ENCODE results near the gene GPR146. TPM values are rescaled to one million over a fixed set of nuclear protein-coding genes. Genes with fewer than 3 reads are reported as not detected.

Gene GPR146
- total and polyA plus RNA-seq, 9 of the 15 experiments (the other 6 are each of a cell fraction or from before 2014, with no cell fraction given) = 0.22 to 3.6 (median 0.64) TPM; not detected in 2

DNA sequence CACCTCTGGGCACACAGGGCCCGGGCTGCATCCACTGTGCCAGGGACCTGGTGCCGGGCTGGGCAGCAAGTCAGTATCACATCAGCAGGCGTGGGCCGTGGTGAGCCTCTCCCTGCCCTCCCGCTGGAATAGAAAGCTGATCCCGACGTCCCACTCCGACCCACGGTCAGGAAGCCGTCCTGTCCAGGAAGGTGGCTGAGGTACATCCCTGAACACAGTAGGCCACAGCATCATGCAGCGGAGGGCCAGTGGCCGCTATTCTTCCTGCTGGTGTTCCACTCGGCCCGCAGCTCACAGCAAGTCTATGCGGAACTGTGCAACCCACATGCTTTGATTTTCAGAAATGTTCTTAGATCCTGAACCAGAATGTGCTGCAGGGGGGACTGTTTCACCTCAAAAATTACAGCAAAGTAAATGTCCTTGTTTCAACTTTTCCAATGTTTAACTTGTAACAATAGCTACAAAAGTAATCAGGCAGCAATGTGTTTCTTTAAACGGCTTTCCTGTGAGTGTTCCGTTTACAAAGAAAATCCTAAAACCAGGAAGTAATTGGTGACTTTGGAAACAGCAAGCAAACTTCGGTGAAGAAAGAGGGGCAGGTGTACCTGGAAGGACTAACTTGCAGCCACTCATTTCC, 676 bp upstream of the GPR146 start (continued):
- TF ChIP-seq, protein P1, sequence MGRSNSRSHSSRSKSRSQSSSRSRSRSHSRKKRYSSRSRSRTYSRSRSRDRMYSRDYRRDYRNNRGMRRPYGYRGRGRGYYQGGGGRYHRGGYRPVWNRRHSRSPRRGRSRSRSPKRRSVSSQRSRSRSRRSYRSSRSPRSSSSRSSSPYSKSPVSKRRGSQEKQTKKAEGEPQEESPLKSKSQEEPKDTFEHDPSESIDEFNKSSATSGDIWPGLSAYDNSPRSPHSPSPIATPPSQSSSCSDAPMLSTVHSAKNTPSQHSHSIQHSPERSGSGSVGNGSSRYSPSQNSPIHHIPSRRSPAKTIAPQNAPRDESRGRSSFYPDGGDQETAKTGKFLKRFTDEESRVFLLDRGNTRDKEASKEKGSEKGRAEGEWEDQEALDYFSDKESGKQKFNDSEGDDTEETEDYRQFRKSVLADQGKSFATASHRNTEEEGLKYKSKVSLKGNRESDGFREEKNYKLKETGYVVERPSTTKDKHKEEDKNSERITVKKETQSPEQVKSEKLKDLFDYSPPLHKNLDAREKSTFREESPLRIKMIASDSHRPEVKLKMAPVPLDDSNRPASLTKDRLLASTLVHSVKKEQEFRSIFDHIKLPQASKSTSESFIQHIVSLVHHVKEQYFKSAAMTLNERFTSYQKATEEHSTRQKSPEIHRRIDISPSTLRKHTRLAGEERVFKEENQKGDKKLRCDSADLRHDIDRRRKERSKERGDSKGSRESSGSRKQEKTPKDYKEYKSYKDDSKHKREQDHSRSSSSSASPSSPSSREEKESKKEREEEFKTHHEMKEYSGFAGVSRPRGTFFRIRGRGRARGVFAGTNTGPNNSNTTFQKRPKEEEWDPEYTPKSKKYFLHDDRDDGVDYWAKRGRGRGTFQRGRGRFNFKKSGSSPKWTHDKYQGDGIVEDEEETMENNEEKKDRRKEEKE (IDR thresholded peaks at IDR 0.05; ENCODE audit: borderline replicate concordance in 1 of 2, control insufficient read depth in 1 of 2, low read depth in 2 of 2, low read length in 1 of 2) = no peak
- TF ChIP-seq ZSCAN29 (IDR thresholded peaks at IDR 0.05) (0 out of 2 replicates have a peak, but pooled peaks have one; percentile 16), MECOM (CRISPR knock-in tag; IDR thresholded peaks at IDR 0.05) (peak; percentile 52; the same call in 1 of the 2 replicates), CSDE1 (IDR thresholded peaks at IDR 0.05) (no peak), FOXJ2 (tag; IDR thresholded peaks at IDR 0.05) (no peak), ZNF140 (CRISPR knock-in tag; IDR thresholded peaks at IDR 0.05) (no peak)
